MCF 10A (cell line): ENCODE results near the gene DISP2. TPM values are rescaled to one million over a fixed set of nuclear protein-coding genes. Genes with fewer than 3 reads are reported as not detected.

Source experiments
- BruUV-seq: library from RNA; stranded (reverse); fragments of 400-500 nt; replicated peaks from 2 replicates; lab custom pipeline; 2021; lab: Mats Ljungman, UMichigan
- CTCF ChIA-PET: fragments of 300-600 bp; sonication (Branson Sonifier 250); formaldehyde crosslinking; extraction: SDS; loops from one replicate; lab custom pipeline; 2021; ENCODE audit warnings: antibody characterized with exemption, inconsistent platforms; lab: Yijun Ruan, JAX
- POLR2A ChIA-PET: fragments of 300-600, 350-650 bp; sonication (Branson Sonifier 250); formaldehyde crosslinking; extraction: SDS; loops from one replicate; lab custom pipeline; 2020; ENCODE audit warnings: antibody characterized with exemption, inconsistent platforms; lab: Yijun Ruan, JAX
- DNase-seq: peaks from one replicate; pipeline ENCODE4 v3.0.0-alpha.2; 2018; ENCODE audit not compliant: unreplicated experiment
- H3K27ac Mint-ChIP-seq: one replicate; pipeline ENCODE4 v1.8.0; 2022; ENCODE audit warnings: mild to moderate bottlenecking, low read depth, mixed read lengths; ENCODE audit not compliant: unreplicated experiment
- H3K27me3 Mint-ChIP-seq: one replicate; pipeline ENCODE4 v1.8.0; 2022; ENCODE audit warnings: mixed read lengths; ENCODE audit not compliant: insufficient read depth, unreplicated experiment
- H3K36me3 Mint-ChIP-seq: one replicate; pipeline ENCODE4 v1.8.0; 2022; ENCODE audit warnings: mild to moderate bottlenecking, moderate library complexity, mixed read lengths; ENCODE audit not compliant: insufficient read depth, unreplicated experiment
- H3K4me1 Mint-ChIP-seq: one replicate; pipeline ENCODE4 v1.8.0; 2022; ENCODE audit warnings: mixed read lengths; ENCODE audit not compliant: insufficient read depth, unreplicated experiment
- H3K4me3 Mint-ChIP-seq: one replicate; pipeline ENCODE4 v1.8.0; 2022; ENCODE audit warnings: mild to moderate bottlenecking, moderate library complexity, mixed read lengths; ENCODE audit not compliant: unreplicated experiment
- H3K9me3 Mint-ChIP-seq: one replicate; pipeline ENCODE4 v1.8.0; 2022; ENCODE audit warnings: mixed read lengths; ENCODE audit not compliant: unreplicated experiment
- intact Hi-C: fragments of 100-400 bp; cut with micrococcal nuclease; formaldehyde crosslinking; loops from 2 replicates; pipeline ENCODE4 v1.14.1; 2022
- total RNA-seq: library from RNA; stranded (reverse); gene quantifications from 2 replicates; pipeline ENCODE4 v1.2.3, GENCODE V29; 2022
- TF ChIP-seq, protein P1 (sequence below): fragments of 200-600 bp; IDR thresholded peaks from one replicate; pipeline ENCODE4 v1.8.0; 2022; ENCODE audit warnings: antibody characterized with exemption, mild to moderate bottlenecking; ENCODE audit not compliant: unreplicated experiment

Gene DISP2
- total RNA-seq, 1 experiment from 2014 or later: 1.8 TPM

DNA sequence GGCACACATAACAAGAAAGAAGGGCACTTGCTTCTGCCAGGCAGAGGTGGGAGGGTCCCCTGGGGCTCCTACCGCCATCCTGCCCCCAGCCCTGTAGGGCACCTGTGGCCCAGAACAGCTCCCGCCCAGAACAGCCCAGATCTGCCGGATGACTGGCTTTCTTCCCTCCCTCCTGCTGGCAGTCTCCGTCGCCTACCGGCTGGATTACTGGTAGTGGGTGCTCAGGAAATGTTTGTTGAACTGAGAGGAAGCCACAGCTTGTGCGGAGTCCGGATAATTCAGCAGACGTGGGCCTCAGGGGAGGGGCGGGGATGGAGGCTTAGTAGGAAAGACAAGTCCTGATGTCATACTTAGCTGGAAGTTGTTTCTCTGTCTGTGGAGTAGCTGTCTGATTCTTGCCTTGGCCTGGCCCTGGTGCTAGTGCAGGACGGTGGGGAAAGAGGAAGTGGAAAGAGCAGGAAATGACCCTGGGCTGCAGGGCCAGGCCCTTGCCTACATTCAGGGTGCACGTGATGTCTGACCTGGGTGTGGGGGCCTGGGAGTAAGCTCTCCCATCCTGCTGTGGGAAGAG, 24.0 kb upstream of the DISP2 start:
- ChIA-PET CTCF (interaction anchor here (0.5 to 12.1 kb wide), 4 partner anchors 11 to 188 kb away, joined by 3 to 179 read pairs (median 3); no protein-coding TSS in a partner anchor), POLR2A (interaction anchor here (0.6 to 0.8 kb wide), 3 partner anchors 51 to 310 kb away, joined by 3 to 4 read pairs (median 3); partner anchors contain the start of gene ANKRD63)
- DNase-seq: no peak
- H3K4me1 Mint-ChIP-seq: peaks cover 30% of the 10 kb centered on the region
- H3K36me3 Mint-ChIP-seq: peaks cover 27% of the 10 kb centered on the region
- no peak overlapping the region for H3K4me3 Mint-ChIP-seq
- no TSS peak for BruUV-seq
- no peaks in the 10 kb centered on the region for H3K27me3 Mint-ChIP-seq
- no peak overlapping the region for H3K27ac Mint-ChIP-seq
- TF ChIP-seq, protein P1, sequence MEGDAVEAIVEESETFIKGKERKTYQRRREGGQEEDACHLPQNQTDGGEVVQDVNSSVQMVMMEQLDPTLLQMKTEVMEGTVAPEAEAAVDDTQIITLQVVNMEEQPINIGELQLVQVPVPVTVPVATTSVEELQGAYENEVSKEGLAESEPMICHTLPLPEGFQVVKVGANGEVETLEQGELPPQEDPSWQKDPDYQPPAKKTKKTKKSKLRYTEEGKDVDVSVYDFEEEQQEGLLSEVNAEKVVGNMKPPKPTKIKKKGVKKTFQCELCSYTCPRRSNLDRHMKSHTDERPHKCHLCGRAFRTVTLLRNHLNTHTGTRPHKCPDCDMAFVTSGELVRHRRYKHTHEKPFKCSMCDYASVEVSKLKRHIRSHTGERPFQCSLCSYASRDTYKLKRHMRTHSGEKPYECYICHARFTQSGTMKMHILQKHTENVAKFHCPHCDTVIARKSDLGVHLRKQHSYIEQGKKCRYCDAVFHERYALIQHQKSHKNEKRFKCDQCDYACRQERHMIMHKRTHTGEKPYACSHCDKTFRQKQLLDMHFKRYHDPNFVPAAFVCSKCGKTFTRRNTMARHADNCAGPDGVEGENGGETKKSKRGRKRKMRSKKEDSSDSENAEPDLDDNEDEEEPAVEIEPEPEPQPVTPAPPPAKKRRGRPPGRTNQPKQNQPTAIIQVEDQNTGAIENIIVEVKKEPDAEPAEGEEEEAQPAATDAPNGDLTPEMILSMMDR: no peak
- intact Hi-C loops: no loop called here
- H3K9me3 Mint-ChIP-seq: no peaks in the 10 kb centered on the region

DNA sequence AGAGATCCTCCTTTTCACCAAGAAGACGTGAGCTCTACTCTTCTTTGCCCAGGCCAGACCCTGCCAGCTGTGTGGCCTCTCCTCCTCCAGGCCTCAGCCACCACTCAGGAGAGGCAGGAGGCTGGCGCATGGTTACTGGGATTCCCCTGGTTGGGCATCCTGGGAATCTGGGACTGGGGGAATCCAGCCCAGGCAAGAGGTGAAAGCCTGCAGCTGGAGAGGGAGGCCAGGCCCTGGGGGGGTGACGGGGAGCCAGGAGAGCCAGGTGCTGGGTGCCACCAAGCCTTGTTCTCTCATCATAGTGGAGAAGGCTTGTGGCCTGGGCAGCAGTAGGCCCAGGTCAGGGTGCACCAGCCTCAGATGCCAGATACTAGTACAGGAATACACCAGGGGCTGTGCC, 23.5 kb upstream of the DISP2 start:
- TF ChIP-seq, protein P1: no peak
- POLR2A ChIA-PET: interaction anchor here (1.1 kb wide), 1 partner anchor 9 kb away, joined by 3 read pairs; no protein-coding TSS in a partner anchor
- DNase-seq: no peak
- Mint-ChIP-seq H3K27me3 (no peaks in the 10 kb centered on the region), H3K27ac (no peak overlapping the region), H3K9me3 (no peaks in the 10 kb centered on the region), H3K4me3 (no peak overlapping the region), H3K36me3 (peaks cover 27% of the 10 kb centered on the region), H3K4me1 (peaks cover 34% of the 10 kb centered on the region)
- CTCF ChIA-PET: interaction anchor here (0.5 to 12.1 kb wide), 7 partner anchors 6 to 217 kb away, joined by 3 to 179 read pairs (median 3); no protein-coding TSS in a partner anchor
- BruUV-seq: no TSS peak
- intact Hi-C loops: no loop called here

DNA sequence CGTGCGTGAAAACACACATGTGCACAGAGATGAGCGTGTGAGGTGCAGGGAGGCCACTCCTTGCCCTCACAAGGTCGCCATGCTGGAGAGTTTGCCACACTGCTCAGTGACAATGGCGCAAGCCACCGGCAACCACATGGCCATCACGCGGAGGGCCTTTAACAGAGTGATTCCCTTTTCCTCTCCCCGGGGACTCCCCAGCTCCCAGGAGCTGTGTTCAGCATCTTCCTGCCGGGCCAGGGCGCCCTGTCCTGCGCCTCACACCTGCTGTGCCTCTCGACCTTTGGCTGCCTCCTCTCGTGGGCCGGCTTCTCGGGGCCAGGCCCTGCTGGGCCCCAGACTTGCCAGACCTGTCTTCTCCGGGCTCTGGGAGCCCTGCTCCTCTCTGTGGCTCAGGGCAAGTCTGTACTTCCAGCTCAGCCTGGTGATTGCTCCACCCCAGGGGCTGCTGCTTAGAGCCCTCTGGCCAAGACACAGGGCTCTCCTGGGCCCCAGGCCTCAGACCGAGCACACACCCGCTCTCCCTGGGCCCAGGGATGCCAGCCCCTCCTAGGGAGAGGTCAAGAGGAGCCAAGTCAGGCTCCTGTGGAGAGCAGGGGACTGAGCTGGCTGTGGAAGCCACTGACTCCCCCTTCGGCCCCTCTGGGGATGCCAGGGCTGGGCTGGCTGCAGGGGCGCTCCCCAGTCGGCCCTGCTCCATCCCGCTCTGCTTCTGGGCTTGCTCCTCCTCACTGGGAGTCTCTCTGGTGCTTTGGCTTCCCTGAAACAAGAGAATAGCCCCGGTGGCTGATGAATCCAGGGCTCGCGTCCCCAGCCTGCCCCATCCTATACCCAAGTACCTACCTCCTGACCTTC, 22.9 kb upstream of the DISP2 start:
- POLR2A ChIA-PET: interaction anchor here (1.1 kb wide), 1 partner anchor 8 kb away, joined by 3 read pairs; no protein-coding TSS in a partner anchor
- Mint-ChIP-seq H3K36me3 (peaks cover 27% of the 10 kb centered on the region), H3K27me3 (no peaks in the 10 kb centered on the region), H3K4me1 (peaks cover 38% of the 10 kb centered on the region), H3K27ac (no peak overlapping the region), H3K9me3 (no peaks in the 10 kb centered on the region), H3K4me3 (no peak overlapping the region)
- TF ChIP-seq, protein P1: no peak
- BruUV-seq: no TSS peak
- intact Hi-C loops: no loop called here
- no peak for DNase-seq
- CTCF ChIA-PET: interaction anchor here (0.5 to 12.1 kb wide), 11 partner anchors 7 to 371 kb away, joined by 3 to 179 read pairs (median 4); partner anchors contain the start of gene INAFM2
